ENCODE measurements around the gene PSMC6.

DNA sequence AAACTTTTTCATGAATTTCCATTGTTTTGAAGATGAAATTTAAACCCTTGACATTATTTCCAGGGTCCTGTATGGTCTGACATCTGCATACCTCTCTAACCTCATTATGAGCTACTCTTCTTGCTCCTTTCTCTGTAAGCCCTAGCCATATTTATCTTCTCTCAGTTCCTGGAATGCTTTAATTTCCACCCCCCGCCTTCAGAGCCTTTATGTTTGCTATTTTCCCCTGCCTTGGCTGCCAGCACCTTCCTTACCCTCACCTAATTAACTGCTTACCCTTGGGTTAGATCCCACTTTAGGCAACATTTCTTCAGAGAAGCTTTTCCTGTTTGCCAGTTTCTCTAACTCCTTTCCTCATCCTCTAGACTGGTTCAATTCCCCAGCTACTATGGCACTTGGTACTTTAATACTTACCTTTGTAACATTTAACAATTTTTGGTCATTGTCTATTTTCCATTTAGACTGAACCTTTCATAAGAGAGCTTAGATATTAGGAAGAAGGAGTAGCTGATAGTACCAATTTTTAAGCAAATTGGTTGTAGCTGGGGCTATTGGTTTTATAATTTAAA, 29.0 kb downstream of the PSMC6 start:
- TF ChIP-seq CTCF (IDR thresholded peaks at IDR 0.05) (no peak), POLR2A (IDR thresholded peaks at IDR 0.05) (no peak)

Data from heart left ventricle (tissue), 13 donors.